ENCODE measurements around the gene VDAC1.

GRCh38 chr5:133994297-133994989 is 10.3 kb downstream of the VDAC1 start:
- no peak for TF ChIP-seq CTCF (optimal IDR thresholded peaks at IDR 0.05 in 1 of 3, IDR thresholded peaks at IDR 0.05 in 1 of 3, conservative IDR thresholded peaks at IDR 0.05 in 1 of 3; ENCODE audit: extremely low read depth in 1 of 3, insufficient read depth in 2 of 3, low read length in 3 of 3)
- TF ChIP-seq EZH2 (IDR thresholded peaks at IDR 0.05; ENCODE audit: low read length) = no peak
